ENCODE results near the gene FUZ. TPM values are rescaled to one million over a fixed set of nuclear protein-coding genes. Genes with fewer than 3 reads are reported as not detected.

FUZ gene
- total and polyA plus RNA-seq, 2 of the 4 experiments (the other 2 are of a cell fraction) = 12.1 to 14.3 TPM

DNA sequence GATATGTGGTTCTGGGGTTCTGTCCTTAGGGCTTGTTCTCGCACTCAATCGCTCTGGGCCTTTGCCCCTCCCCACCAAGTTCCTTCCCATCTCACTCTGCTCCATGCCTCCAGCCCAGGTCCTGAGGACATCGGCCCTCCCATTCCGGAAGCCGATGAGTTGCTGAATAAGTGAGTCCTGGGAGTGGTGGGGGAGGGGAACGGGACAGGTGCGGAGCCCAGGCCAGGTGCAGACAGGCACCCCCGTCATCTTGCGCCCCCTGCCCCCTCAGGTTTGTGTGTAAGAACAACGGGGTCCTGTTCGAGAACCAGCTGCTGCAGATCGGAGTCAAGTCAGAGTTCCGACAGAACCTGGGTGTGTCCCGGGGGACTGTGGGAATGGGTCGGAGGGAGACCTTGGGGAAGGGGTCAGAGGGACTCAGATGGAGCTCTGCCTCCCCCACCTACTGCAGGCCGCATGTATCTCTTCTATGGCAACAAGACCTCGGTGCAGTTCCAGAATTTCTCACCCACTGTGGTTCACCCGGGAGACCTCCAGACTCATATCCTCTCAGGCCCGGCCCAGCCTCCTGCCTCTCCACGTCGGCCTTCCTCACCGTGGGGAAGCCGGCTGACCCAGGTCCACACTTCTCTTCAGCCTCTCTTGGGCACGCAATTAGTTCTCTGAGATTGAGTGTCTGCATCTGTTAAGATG lies 10.1 kb downstream of the FUZ start:
- no peak for DNase-seq
- no peak overlapping the region for H2BK120ac ChIP-seq (ENCODE audit: low read depth, low read length)
- peak overlapping the region in 1 of 2 experiments; percentile 26; a peak in 1 of 4 replicates for H4K8ac ChIP-seq (ENCODE audit: low read depth in 2 of 2, low read length in 2 of 2)
- peaks cover 7% of the 10 kb centered on the region for H4K20me1 ChIP-seq (ENCODE audit: insufficient read depth, low read length)
- H3K4me1 ChIP-seq (ENCODE audit: control insufficient read depth, insufficient read depth, low read length) = no peaks in the 10 kb centered on the region; the same call in 1 of the 2 replicates
- H2AK9ac ChIP-seq (replicated peaks; ENCODE audit: low read depth, low read length, poor library complexity) = peak overlapping the region; percentile 65
- no peaks in the 10 kb centered on the region for H3K9me1 ChIP-seq (ENCODE audit: insufficient read depth, low read length)
- 0 out of 2 replicates have a peak overlapping the region, but pooled peaks have one; percentile 4 for H3K4ac ChIP-seq (ENCODE audit: low read depth, low read length)
- H3K4me3 ChIP-seq (ENCODE audit: insufficient read depth, low read depth, low read length) = no peak overlapping the region
- H3K79me1 ChIP-seq (ENCODE audit: low read depth in 1 of 2, low read length in 2 of 2) = peaks cover 0 to 20% of the 10 kb centered on the region in 2 experiments; a peak in 1 of 4 replicates
- H3K27ac ChIP-seq (ENCODE audit: insufficient read depth, low read length) = no peak overlapping the region
- H2AK5ac ChIP-seq (ENCODE audit: low read depth, low read length) = peak overlapping the region; percentile 24; the same call in 1 of the 2 replicates
- no peaks in the 10 kb centered on the region for H3K9me3 ChIP-seq (ENCODE audit: control insufficient read depth, insufficient read depth, low read length)
- H3K36me3 ChIP-seq (ENCODE audit: control insufficient read depth, insufficient read depth, low read length) = peaks cover 61% of the 10 kb centered on the region
- no peaks in the 10 kb centered on the region for H3K27me3 ChIP-seq (ENCODE audit: control insufficient read depth, insufficient read depth, low read length)
- H3K9ac ChIP-seq (ENCODE audit: low read depth, low read length) = no peak overlapping the region
- TF ChIP-seq SMC3 (IDR thresholded peaks at IDR 0.05; ENCODE audit: low read depth, low read length) = no peak
- no peak for TF ChIP-seq CHD1 (IDR thresholded peaks at IDR 0.05; ENCODE audit: low read depth, low read length)
- no peak for TF ChIP-seq MXI1 (IDR thresholded peaks at IDR 0.05; ENCODE audit: borderline replicate concordance, low read depth, low read length)
- no peak for TF ChIP-seq BHLHE40 (IDR thresholded peaks at IDR 0.05; ENCODE audit: low read depth, low read length)
- no peak for TF ChIP-seq CTCF (conservative IDR thresholded peaks at IDR 0.05; ENCODE audit: low read depth, low read length)
- no peak for TF ChIP-seq CEBPB (IDR thresholded peaks at IDR 0.05; ENCODE audit: low read depth, low read length)
- TF ChIP-seq FOS (IDR thresholded peaks at IDR 0.05; ENCODE audit: low read depth, low read length) = no peak
- TF ChIP-seq, protein P1, sequence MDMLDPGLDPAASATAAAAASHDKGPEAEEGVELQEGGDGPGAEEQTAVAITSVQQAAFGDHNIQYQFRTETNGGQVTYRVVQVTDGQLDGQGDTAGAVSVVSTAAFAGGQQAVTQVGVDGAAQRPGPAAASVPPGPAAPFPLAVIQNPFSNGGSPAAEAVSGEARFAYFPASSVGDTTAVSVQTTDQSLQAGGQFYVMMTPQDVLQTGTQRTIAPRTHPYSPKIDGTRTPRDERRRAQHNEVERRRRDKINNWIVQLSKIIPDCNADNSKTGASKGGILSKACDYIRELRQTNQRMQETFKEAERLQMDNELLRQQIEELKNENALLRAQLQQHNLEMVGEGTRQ (IDR thresholded peaks at IDR 0.05; ENCODE audit: low read depth, low read length) = no peak
- no peak overlapping the region for H2BK15ac ChIP-seq (ENCODE audit: low read depth, low read length)
- H2BK5ac ChIP-seq (ENCODE audit: low read depth, low read length, poor library complexity, severe bottlenecking) = no peak overlapping the region
- dilution Hi-C loops (cut with HindIII; ENCODE audit: low sequenced_read_pairs, unreplicated experiment) (no loop called here), in situ Hi-C loops (cut with MboI; ENCODE audit: low sequenced_read_pairs) (no loop called here), intact Hi-C loops (cut with micrococcal nuclease) (loop anchor here (5.0 kb wide), 1 partner anchor 111 kb away; the partner anchor contains the start of gene CPT1C)
- no peak overlapping the region for H3K14ac ChIP-seq (replicated peaks; ENCODE audit: low read depth, low read length)
- H4K5ac ChIP-seq (ENCODE audit: low read depth, low read length) = no peak overlapping the region
- H2AFZ ChIP-seq (replicated peaks; ENCODE audit: low read length, poor library complexity) = peak overlapping the region; percentile 98
- H4K91ac ChIP-seq (ENCODE audit: insufficient read depth, low read depth, low read length) = no peak overlapping the region
- POLR2A ChIA-PET (ENCODE audit: unreplicated experiment) = interaction anchor here (0.6 kb wide), 1 partner anchor 112 kb away, joined by 4 read pairs; the partner anchor contains the start of gene CPT1C
- no peak for ATAC-seq (ENCODE audit: low read depth)
- no peak overlapping the region for H3K18ac ChIP-seq (ENCODE audit: low read depth, low read length)
- no TSS peak for BruUV-seq (replicated peaks)
- WGBS, 2 experiments (ENCODE audit: extremely low coverage in 2 of 2, insufficient read length in 1 of 2) = 95% methylated on average over 4 of the region's 24 CpGs; no CpG with 5 or more reads in 1 of the 2 experiments
- CTCF ChIA-PET = no interaction called here
- no peak overlapping the region for H2BK20ac ChIP-seq (ENCODE audit: low read depth, low read length)
- no peak overlapping the region for H3K4me2 ChIP-seq (ENCODE audit: low read depth, low read length)
- no peak overlapping the region for H3K56ac ChIP-seq (ENCODE audit: extremely low read depth, insufficient read depth, low read length)
- no peak overlapping the region for H3K23ac ChIP-seq (ENCODE audit: low read depth, low read length)

Data from IMR-90 (cell line).